Thoracic aorta (tissue), 2 donors: ENCODE data around the gene ANKZF1. TPM values are rescaled to one million over a fixed set of nuclear protein-coding genes. Genes with fewer than 3 reads are reported as not detected.

Experiments
- ATAC-seq: fragments of 150-250 bp; one replicate; pipeline ENCODE4 v1.8.0; 2017; ENCODE audit warnings: low read depth; ENCODE audit not compliant: insufficient number of reproducible peaks, low FRiP score
- DNase-seq: peaks from one replicate; pipeline ENCODE4 v3.0.0-alpha.2; 2020; ENCODE audit warnings: low spot score
- H3K27ac ChIP-seq, 2 donors: fragments of 200-600 bp; sonication (generic); 1 replicate in 1 of 2; 2 replicates in 1 of 2; pipeline ENCODE4 v1.5.1; 2016; ENCODE audit warnings: mild to moderate bottlenecking in 2 of 2, moderate library complexity in 2 of 2
- H3K27me3 ChIP-seq: fragments of 200-600 bp; sonication (generic); replicated peaks from 2 replicates; pipeline ENCODE4 v1.6.0; 2016; ENCODE audit warnings: mild to moderate bottlenecking; ENCODE audit not compliant: insufficient read depth
- H3K36me3 ChIP-seq: fragments of 200-600 bp; sonication (generic); one replicate; pipeline ENCODE4 v1.5.1; 2016
- H3K4me1 ChIP-seq, 2 donors: fragments of 200-600 bp; sonication (generic); 1 replicate in 1 of 2; 2 replicates in 1 of 2; pipeline versions ENCODE4 v1.5.1 to v1.6.0; 2016; ENCODE audit warnings: low read depth in 2 of 2, mild to moderate bottlenecking in 1 of 2; ENCODE audit not compliant: control insufficient read depth in 1 of 2
- H3K4me3 ChIP-seq: fragments of 200-600 bp; sonication (generic); 2 replicates; pipeline ENCODE4 v1.5.1; 2016; ENCODE audit warnings: mild to moderate bottlenecking
- H3K9me3 ChIP-seq: fragments of 200-600 bp; sonication (generic); 2 replicates; pipeline ENCODE4 v1.5.1; 2016
- total RNA-seq, 2 donors: library from RNA; depleted of rRNA; stranded (reverse); fragments of >200 nt; gene quantifications; one replicate each; pipeline versions ENCODE4 v1.1.0 to v1.2.3, GENCODE V29; 2016
- TF ChIP-seq, protein P1 (sequence below): fragments of 200-600 bp; sonication (generic); IDR thresholded peaks from one replicate; pipeline ENCODE4 v1.5.1; 2019; ENCODE audit warnings: antibody characterized with exemption

The ANKZF1 gene
- total RNA-seq, 2 donors from 2014 or later: 69.7 to 72.6 TPM

DNA sequence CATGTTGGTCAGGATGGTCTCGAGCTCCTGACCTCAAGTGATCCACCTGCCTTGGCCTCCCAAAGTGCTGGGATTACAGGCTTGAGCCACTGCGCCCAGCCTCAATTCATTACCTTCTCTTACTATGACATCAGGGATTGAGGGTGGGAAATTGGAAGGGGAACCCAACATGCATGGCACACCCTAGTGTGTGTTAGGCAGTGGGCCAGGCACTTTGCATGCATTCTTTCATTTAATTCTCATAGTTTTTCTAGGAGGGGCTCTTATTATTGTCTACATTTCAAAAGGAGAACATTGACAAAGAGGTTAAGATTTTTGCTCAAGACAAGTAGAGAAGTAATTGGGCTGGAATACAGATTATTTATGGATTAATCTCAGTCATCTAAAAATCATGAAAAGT lies 38.7 kb downstream of the ANKZF1 start:
- no peak for DNase-seq
- no peak for ATAC-seq

DNA sequence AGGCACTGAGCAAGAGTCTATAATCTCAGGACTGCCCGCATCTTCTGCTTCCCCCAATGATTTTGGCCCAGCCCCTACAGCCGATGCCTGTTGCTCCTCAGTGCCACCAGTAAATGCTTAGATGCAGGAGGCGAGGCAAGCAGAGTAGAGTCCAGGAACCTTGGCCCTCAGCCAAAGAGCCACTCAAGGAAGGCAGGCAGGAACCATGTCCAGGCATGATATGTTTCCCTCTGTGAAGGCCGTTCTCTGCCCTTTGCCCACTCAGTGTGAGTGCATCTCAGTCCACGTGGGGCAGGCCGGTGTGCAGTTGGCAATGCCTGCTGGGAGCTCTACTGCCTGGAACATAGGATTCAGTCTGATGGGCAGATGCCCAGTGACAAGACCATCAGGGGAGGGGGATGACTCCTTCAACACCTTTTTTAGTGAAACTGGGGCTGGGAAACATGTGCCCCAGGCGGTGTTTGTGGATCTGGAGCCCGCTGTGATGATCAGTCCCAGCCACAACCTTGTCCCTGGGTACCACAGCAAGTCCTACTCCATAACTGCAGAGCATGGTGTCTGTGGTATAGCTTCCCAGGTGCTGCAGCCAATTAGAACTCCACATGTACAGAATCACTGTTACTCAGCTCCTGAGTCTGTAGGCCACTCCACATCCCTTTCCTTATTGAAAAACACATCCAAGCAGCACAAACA lies 39.9 kb downstream of the ANKZF1 start:
- TF ChIP-seq, protein P1, sequence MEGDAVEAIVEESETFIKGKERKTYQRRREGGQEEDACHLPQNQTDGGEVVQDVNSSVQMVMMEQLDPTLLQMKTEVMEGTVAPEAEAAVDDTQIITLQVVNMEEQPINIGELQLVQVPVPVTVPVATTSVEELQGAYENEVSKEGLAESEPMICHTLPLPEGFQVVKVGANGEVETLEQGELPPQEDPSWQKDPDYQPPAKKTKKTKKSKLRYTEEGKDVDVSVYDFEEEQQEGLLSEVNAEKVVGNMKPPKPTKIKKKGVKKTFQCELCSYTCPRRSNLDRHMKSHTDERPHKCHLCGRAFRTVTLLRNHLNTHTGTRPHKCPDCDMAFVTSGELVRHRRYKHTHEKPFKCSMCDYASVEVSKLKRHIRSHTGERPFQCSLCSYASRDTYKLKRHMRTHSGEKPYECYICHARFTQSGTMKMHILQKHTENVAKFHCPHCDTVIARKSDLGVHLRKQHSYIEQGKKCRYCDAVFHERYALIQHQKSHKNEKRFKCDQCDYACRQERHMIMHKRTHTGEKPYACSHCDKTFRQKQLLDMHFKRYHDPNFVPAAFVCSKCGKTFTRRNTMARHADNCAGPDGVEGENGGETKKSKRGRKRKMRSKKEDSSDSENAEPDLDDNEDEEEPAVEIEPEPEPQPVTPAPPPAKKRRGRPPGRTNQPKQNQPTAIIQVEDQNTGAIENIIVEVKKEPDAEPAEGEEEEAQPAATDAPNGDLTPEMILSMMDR: no peak
- H3K9me3 ChIP-seq: no peaks in the 10 kb centered on the region
- H3K4me3 ChIP-seq: no peak overlapping the region
- H3K4me1 ChIP-seq: peaks cover 6 to 10% of the 10 kb centered on the region in 2 donors
- no peaks in the 10 kb centered on the region for H3K36me3 ChIP-seq
- H3K27me3 ChIP-seq: no peaks in the 10 kb centered on the region
- no peak for DNase-seq
- ATAC-seq: no peak
- H3K27ac ChIP-seq: no peak overlapping the region

More for the DNA sequence above, 38.7 kb downstream of the ANKZF1 start:
- TF ChIP-seq, protein P1: no peak
- Histone ChIP-seq H3K36me3 (no peaks in the 10 kb centered on the region), H3K27ac (no peak overlapping the region), H3K27me3 (no peaks in the 10 kb centered on the region), H3K4me3 (no peak overlapping the region), H3K9me3 (no peaks in the 10 kb centered on the region), H3K4me1 (no peaks in the 10 kb centered on the region)

DNA sequence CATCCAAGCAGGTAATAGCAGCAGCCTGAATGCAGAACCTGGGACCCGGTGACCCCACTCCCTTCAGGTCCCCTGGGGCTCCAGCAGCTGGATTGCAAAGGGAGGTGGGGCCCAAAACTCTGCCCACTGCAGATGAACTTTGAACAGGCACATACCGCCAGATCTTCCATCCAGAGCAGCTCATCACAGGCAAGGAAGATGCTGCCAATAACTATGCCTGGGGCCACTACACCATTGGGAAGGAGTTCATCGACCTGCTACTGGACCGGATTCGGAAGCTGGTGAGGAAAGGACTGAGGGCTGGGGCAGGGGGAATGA lies 40.4 kb downstream of the ANKZF1 start:
- no peaks in the 10 kb centered on the region for H3K27me3 ChIP-seq
- H3K27ac ChIP-seq: no peak overlapping the region
- peaks cover 6 to 14% of the 10 kb centered on the region in 2 donors for H3K4me1 ChIP-seq
- no peaks in the 10 kb centered on the region for H3K36me3 ChIP-seq
- H3K4me3 ChIP-seq: no peak overlapping the region
- no peak for ATAC-seq
- DNase-seq: no peak
- TF ChIP-seq, protein P1: no peak
- H3K9me3 ChIP-seq: no peaks in the 10 kb centered on the region

DNA sequence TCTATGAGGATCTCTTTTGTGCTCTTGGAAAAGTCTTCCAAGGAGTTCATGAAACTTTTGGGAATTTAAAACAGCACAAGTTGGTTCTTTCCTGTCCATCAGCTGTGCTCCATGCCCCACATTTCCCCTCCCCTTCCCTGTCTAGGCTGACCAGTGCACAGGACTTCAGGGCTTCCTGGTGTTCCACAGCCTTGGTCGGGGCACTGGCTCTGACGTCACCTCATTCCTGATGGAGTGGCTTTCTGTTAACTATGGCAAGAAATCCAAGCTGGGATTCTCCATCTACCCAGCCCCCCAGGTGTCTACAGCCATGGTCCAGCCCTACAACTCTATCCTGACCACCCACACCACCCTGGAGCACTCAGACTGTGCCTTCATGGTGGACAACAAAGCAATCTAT lies 41.4 kb downstream of the ANKZF1 start:
- Histone ChIP-seq H3K36me3 (no peaks in the 10 kb centered on the region), H3K27me3 (no peaks in the 10 kb centered on the region), H3K4me3 (no peak overlapping the region), H3K27ac (no peak overlapping the region), H3K9me3 (no peaks in the 10 kb centered on the region), H3K4me1 (peaks cover 6 to 18% of the 10 kb centered on the region in 2 donors)
- ATAC-seq (no peak), DNase-seq (no peak)
- TF ChIP-seq, protein P1: no peak

DNA sequence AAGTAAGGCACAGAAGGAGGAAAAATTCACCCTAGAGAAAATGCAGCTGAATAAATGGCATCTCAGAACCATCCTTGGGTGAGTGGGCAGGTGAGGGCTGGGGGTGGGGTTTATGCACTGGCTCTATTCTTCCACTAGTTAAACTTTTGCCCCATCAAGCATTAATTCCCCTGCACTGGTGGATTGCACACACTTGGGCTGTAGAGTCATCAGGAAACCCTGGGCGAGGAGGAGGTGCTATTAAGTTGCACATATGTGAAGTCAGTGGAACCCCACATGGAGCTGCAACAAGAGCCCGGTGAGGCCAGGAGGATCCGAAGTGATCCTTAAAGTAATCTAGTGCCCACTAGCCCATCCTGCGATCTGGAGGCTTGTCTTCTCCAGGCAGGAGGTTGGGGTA lies 42.8 kb downstream of the ANKZF1 start:
- no peak overlapping the region for H3K4me3 ChIP-seq
- H3K27me3 ChIP-seq: no peaks in the 10 kb centered on the region
- peaks cover 6 to 18% of the 10 kb centered on the region in 2 donors for H3K4me1 ChIP-seq
- ATAC-seq (no peak), DNase-seq (no peak)
- no peaks in the 10 kb centered on the region for H3K9me3 ChIP-seq
- TF ChIP-seq, protein P1: no peak
- no peaks in the 10 kb centered on the region for H3K36me3 ChIP-seq
- H3K27ac ChIP-seq: no peak overlapping the region
